ENCODE results near the gene MRC2.
"Not testable (repeated sequence)": the region's sequence is repeated elsewhere in the genome, so short reads cannot be mapped to it uniquely, and the experiment has no call there.

The MRC2 gene

GRCh38 chr17:62627219-62627903 lies at the start of gene MRC2:
TSS of gene MRC2 (plus strand) at chr17:62627670. CDS start at chr17:62627803, 133 bp downstream.
- DNase-seq = peak in 41 of 42 donors; percentile 12 to 85 (median 62)
- intact Hi-C loops (cut with DNase I) = no loop called here

- intact Hi-C loops (cut with DNase I) = no loop called here
- no peak for DNase-seq
Measured at GRCh38 chr17:62578757-62579487, 48.5 kb upstream of the MRC2 start.

GRCh38 chr17:62580947-62581346 lies 46.5 kb upstream of the MRC2 start:
- intact Hi-C loops (cut with DNase I) = no loop called here
- no peak for DNase-seq

GRCh38 chr17:62581764-62582163 lies 45.7 kb upstream of the MRC2 start:
- DNase-seq = no peak

GRCh38 chr17:62587554-62587953 lies 39.9 kb upstream of the MRC2 start:
- intact Hi-C loops (cut with DNase I) = no loop called here
- DNase-seq = no peak

More at GRCh38 chr17:62581764-62582163, 45.7 kb upstream of the MRC2 start:
- intact Hi-C loops (cut with DNase I) = no loop called here

- intact Hi-C loops (cut with DNase I) = no loop called here
- no peak for DNase-seq
Measured at GRCh38 chr17:62588109-62588508, 39.4 kb upstream of the MRC2 start.

- intact Hi-C loops (cut with DNase I) = no loop called here
- DNase-seq = no peak
Measured at GRCh38 chr17:62591333-62591732, 36.1 kb upstream of the MRC2 start.

- DNase-seq; intact Hi-C loops (cut with DNase I): not testable (repeated sequence)
Measured at GRCh38 chr17:62591822-62592221, 35.6 kb upstream of the MRC2 start.

GRCh38 chr17:62592341-62593099 lies 35.0 kb upstream of the MRC2 start:
- intact Hi-C loops (cut with DNase I) = no loop called here
- no peak for DNase-seq

- no peak for DNase-seq
- intact Hi-C loops (cut with DNase I) = no loop called here
Measured at GRCh38 chr17:62595484-62595883, 32.0 kb upstream of the MRC2 start.

- intact Hi-C loops (cut with DNase I) = no loop called here
- no peak for DNase-seq
Measured at GRCh38 chr17:62596662-62597061, 30.8 kb upstream of the MRC2 start.

GRCh38 chr17:62597150-62597549 lies 30.3 kb upstream of the MRC2 start:
- intact Hi-C loops (cut with DNase I) = no loop called here
- no peak for DNase-seq

GRCh38 chr17:62597920-62598319 lies 29.6 kb upstream of the MRC2 start:
- intact Hi-C loops (cut with DNase I) = no loop called here
- DNase-seq = no peak

GRCh38 chr17:62599964-62600657 lies 27.4 kb upstream of the MRC2 start:
- intact Hi-C loops (cut with DNase I) = no loop called here
- peak in 10 of 42 donors; percentile 7 to 57 (median 30) for DNase-seq

- no peak for DNase-seq
- intact Hi-C loops (cut with DNase I) = no loop called here
Measured at GRCh38 chr17:62600805-62601204, 26.7 kb upstream of the MRC2 start.

GRCh38 chr17:62601471-62601870 lies 26.0 kb upstream of the MRC2 start:
- peak in 12 of 42 donors; percentile 23 to 74 (median 44) for DNase-seq
- intact Hi-C loops (cut with DNase I) = no loop called here

- intact Hi-C loops (cut with DNase I); DNase-seq: not testable (repeated sequence)
Measured at GRCh38 chr17:62603783-62604182, 23.7 kb upstream of the MRC2 start.

- intact Hi-C loops (cut with DNase I) = no loop called here
- no peak for DNase-seq
Measured at GRCh38 chr17:62605588-62605987, 21.9 kb upstream of the MRC2 start.

GRCh38 chr17:62611292-62611691 lies 16.2 kb upstream of the MRC2 start:
- intact Hi-C loops (cut with DNase I) = no loop called here

More at GRCh38 chr17:62611292-62611691, 16.2 kb upstream of the MRC2 start:
- no peak for DNase-seq
